ENCODE measurements around the gene GSTK1.
A peak's percentile ranks its signal among the peaks of the same experiment; 100 is the strongest.
"Not testable (repeated sequence)": the region's sequence is repeated elsewhere in the genome, so short reads cannot be mapped to it uniquely, and the experiment has no call there.

The GSTK1 gene

DNA sequence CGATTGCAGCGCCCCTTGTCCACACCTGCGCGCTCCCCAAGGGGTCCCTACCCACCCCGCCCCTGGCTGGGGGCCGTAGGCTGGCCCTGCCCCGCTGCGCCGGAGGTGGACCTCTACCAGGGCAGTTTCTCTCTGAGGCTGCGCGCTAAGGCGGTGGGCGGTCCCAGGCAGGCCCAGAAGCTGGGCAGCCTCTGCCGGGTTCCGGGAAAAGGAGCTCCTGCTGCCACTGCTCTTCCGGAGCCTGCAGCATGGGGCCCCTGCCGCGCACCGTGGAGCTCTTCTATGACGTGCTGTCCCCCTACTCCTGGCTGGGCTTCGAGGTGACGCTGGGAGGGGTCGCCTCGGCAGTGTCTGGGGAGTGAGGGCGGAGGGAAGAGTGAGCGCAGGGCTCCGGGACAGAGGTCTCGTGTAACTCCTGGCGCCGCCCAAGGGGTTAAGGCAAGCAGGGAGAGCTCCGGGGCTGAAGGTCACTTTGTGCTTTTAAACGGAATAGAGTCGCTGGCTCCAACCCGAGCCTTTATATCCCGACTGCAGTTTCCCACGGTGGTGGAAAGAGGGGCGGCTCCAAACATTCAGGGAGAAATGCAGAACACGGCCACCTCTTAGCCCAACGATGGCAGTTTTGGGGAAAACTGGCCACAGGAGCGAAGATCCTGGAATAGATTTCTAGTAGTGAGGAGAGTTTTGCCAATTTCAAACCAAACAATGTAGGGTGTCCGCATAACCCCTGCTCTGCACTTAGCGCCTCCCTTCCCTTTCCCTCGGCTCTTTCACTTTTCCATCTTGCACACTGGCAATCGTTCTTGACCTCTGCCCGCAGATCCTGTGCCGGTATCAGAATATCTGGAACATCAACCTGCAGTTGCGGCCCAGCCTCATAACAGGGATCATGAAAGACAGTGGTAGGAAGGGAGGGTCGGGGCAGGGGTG, at the start of gene GSTK1:
Gene GSTK1 (plus strand): TSS at position 176 of the 930 bp plus-strand sequence. CDS start 73 bp downstream, at position 249.
- peak within 1 kb of the TSS; percentile 98 for H3K4me3 Mint-ChIP-seq
- peak within 1 kb of the TSS; percentile 97 for H3K27ac Mint-ChIP-seq (ENCODE audit: low read depth)
- DNase-seq (ENCODE audit: low spot score in 2 of 2) (peak; percentile 42 to 51), ATAC-seq (replicated peaks; ENCODE audit: extremely low read depth, poor library complexity, severe bottlenecking) (peak; percentile 93)
- H3K9me3 Mint-ChIP-seq, result no peaks in the 10 kb centered on the region
- peaks cover 32% of the 10 kb centered on the region for H3K36me3 Mint-ChIP-seq (ENCODE audit: insufficient read depth)
- peaks cover 52% of the 10 kb centered on the region for H3K4me1 Mint-ChIP-seq
- H3K27me3 Mint-ChIP-seq, result no peaks in the 10 kb centered on the region

DNA sequence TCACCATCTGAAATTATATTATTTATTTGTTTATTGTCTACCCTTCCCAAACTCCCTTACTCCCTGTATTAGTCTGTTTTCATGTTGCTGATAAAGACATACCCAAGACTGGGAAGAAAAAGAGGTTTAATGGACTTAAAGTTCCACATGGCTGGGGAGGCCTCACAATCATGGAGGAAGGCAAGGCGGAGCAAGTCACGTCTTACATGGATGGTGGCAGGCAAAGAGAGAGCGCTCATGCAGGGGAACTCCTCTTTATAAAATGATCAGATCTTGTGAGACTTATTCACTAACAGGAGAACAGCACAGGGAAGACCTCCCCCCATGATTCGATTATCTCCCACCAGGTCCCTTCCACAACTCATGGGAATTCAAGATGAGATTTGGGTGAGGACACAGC, 49.8 kb upstream of the GSTK1 start:
- not testable (repeated sequence) for ATAC-seq (replicated peaks; ENCODE audit: extremely low read depth, poor library complexity, severe bottlenecking); H3K4me3 Mint-ChIP-seq; DNase-seq (ENCODE audit: low spot score in 2 of 2)

DNA sequence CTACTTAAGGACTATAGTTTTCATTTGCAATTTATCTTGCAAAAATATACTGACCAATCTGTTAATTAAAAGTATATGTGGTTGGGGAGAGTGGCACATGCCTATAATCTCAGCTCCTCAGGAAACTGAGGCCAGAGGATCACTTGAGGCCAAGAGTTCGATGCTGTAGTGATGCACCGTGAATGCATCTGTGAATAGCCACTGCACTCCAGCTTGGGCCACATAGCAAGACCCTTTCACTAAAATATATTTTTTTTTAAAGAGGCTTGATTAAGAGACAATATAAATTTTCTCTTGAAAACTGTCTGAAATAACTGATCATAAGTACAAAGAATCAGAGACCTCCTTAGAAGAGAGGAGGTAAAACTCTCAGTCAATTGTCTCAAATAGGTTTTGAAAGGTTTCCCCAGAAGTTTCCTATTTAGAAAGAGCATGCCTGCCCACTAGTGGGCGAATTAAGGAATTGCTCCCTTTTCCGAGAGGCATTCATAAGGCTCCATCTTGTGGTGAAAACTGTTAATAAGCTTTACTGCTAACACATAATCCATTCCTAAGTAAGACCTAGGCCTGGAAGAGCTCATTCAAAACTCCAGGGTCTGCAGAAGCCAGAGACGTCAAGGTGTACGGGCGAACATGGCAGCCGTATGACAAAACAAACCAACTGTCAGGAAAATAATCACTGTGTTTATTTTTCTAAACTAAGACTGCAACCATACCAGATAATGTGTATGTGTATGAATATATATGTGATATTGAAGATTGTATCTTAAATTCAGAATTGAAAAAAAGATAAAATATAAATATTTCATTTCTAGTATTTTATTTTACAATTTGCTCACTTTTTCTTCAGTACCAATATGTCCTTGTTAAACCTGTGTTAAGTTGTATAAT, 48.2 kb upstream of the GSTK1 start:
- peak; percentile 62 for ATAC-seq (replicated peaks; ENCODE audit: extremely low read depth, poor library complexity, severe bottlenecking)
- Mint-ChIP-seq H3K36me3 (ENCODE audit: insufficient read depth) (no peaks in the 10 kb centered on the region), H3K4me3 (no peak overlapping the region), H3K27me3 (peaks cover 25% of the 10 kb centered on the region), H3K9me3 (no peaks in the 10 kb centered on the region), H3K27ac (ENCODE audit: low read depth) (no peak overlapping the region), H3K4me1 (no peaks in the 10 kb centered on the region)
- peak; percentile 40 to 60 for DNase-seq (ENCODE audit: low spot score in 2 of 2)

More for the DNA sequence above, 49.8 kb upstream of the GSTK1 start:
- not testable (repeated sequence) for H3K9me3 Mint-ChIP-seq; H3K36me3 Mint-ChIP-seq (ENCODE audit: insufficient read depth); H3K4me1 Mint-ChIP-seq; H3K27ac Mint-ChIP-seq (ENCODE audit: low read depth)
- H3K27me3 Mint-ChIP-seq, result peaks cover 14% of the 10 kb centered on the region

DNA sequence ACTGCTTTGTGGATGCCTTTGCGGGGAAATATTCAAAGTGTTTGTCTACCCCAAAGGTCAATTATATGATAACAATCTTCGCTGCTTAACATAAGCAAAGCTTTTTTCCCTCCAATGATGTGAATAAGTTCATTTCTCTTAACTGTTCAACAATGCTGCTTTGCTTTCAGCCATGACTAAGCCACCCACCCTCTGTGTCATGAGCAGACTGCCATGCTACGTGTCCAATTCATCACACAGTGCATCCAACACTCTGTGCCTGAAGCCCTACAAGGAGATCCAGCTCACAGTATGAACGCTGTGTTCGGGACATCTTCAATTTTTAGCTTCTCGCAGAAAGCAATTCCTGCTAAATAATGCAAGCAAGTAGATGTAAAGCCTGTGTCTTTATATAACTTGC, 47.1 kb upstream of the GSTK1 start:
- Mint-ChIP-seq H3K27me3 (peaks cover 27% of the 10 kb centered on the region), H3K36me3 (ENCODE audit: insufficient read depth) (no peaks in the 10 kb centered on the region), H3K9me3 (no peaks in the 10 kb centered on the region), H3K27ac (ENCODE audit: low read depth) (no peak overlapping the region), H3K4me3 (no peak overlapping the region), H3K4me1 (no peaks in the 10 kb centered on the region)
- ATAC-seq (replicated peaks; ENCODE audit: extremely low read depth, poor library complexity, severe bottlenecking) (no peak), DNase-seq (ENCODE audit: low spot score in 2 of 2) (no peak)

DNA sequence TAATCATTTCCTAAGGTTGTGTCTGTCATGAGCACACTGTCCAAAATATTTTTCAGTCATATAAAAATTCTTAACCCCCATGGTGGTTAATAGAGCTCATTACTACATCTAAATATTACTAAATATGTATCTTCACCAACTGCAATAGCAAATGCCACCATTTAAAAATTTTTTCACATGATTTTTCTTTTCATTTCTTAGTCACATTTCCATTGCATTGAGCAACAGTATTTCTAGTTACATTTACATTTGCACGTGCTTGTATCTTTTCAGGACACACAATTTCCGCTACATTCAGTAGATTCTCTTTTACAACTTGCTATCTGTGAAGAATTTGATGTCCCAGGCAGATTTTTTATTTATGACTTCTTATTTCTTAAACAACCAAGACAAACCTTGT, 46.6 kb upstream of the GSTK1 start:
- no peaks in the 10 kb centered on the region for H3K4me1 Mint-ChIP-seq
- H3K9me3 Mint-ChIP-seq, result no peaks in the 10 kb centered on the region
- ATAC-seq (replicated peaks; ENCODE audit: extremely low read depth, poor library complexity, severe bottlenecking) (no peak), DNase-seq (ENCODE audit: low spot score in 2 of 2) (no peak)
- H3K27ac Mint-ChIP-seq (ENCODE audit: low read depth), result no peak overlapping the region
- H3K27me3 Mint-ChIP-seq, result peaks cover 32% of the 10 kb centered on the region
- no peaks in the 10 kb centered on the region for H3K36me3 Mint-ChIP-seq (ENCODE audit: insufficient read depth)
- H3K4me3 Mint-ChIP-seq, result no peak overlapping the region

DNA sequence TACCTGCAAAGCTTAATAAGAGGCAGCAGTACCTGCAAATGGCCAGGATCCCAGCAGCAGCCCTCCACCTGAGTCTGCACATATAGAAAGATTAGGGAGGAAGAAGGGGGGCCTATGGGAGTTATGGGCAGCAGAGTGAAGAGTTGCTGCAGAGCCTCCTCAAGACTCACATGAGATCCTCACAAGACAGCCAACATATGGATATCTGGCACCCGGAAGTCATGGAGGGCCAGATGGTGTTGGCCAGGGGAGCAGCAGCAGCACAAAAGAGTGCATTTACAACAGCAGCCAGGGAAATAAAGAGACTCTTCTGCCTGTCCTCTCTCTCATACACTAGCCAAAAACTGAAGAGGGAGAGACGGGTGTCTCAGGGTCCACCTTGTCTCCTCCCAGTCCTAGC, 45.4 kb upstream of the GSTK1 start:
- Mint-ChIP-seq H3K4me1 (no peaks in the 10 kb centered on the region), H3K4me3 (no peak overlapping the region), H3K36me3 (ENCODE audit: insufficient read depth) (no peaks in the 10 kb centered on the region), H3K9me3 (no peaks in the 10 kb centered on the region), H3K27me3 (peaks cover 44% of the 10 kb centered on the region), H3K27ac (ENCODE audit: low read depth) (no peak overlapping the region)
- DNase-seq (ENCODE audit: low spot score in 2 of 2), result no peak
- ATAC-seq (replicated peaks; ENCODE audit: extremely low read depth, poor library complexity, severe bottlenecking), result no peak

DNA sequence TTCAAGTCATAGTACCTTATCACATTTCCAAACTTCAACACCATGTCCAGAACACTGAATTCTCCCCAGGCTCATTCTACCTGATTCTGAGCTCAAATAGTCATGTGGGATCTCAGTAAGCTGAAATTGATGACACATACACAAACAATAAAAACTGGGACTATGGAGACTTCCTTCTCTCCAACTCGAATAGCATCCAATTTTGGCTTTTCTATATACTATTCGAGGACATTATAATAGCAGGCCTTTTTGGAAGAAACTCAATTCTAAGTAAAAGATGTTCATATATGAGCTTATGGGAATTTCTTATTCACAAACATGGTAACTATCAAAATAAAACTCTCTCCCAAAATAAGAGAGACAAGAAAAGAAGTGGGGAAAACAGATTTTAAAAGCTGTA, 42.0 kb upstream of the GSTK1 start:
- H3K9me3 Mint-ChIP-seq, result no peaks in the 10 kb centered on the region
- DNase-seq (ENCODE audit: low spot score in 2 of 2) (no peak), ATAC-seq (replicated peaks; ENCODE audit: extremely low read depth, poor library complexity, severe bottlenecking) (no peak)
- no peaks in the 10 kb centered on the region for H3K4me1 Mint-ChIP-seq
- no peak overlapping the region for H3K4me3 Mint-ChIP-seq
- H3K27ac Mint-ChIP-seq (ENCODE audit: low read depth), result no peak overlapping the region
- no peaks in the 10 kb centered on the region for H3K36me3 Mint-ChIP-seq (ENCODE audit: insufficient read depth)
- peaks cover 57% of the 10 kb centered on the region for H3K27me3 Mint-ChIP-seq

DNA sequence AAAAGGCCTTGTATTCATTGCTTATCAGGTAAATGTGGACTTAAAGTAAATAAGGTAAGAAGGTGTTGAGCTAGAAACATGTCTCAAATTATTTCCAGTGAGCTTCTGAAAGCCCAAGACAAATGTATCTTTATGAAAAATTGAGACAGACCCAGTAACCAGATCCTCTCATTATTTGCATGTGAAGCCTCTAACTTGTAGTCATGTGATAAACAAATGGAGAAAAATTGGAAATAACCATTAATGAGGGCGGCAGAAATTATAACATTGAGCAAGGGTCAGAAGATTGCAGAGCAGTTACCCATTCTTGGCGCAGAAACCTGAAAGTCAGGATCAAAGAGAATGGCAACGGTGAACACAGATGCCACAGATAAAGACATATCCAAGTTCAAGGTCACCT, 41.5 kb upstream of the GSTK1 start, which contains the start of gene TAS2R40:
Gene TAS2R40 (plus strand): TSS at position 301 of the 400 bp plus-strand sequence. CDS start 42 bp downstream, at position 343.
- Mint-ChIP-seq H3K9me3 (no peaks in the 10 kb centered on the region), H3K27me3 (peaks cover 57% of the 10 kb centered on the region), H3K36me3 (ENCODE audit: insufficient read depth) (no peaks in the 10 kb centered on the region), H3K4me3 (no peak within 1 kb of the TSS), H3K4me1 (no peaks in the 10 kb centered on the region), H3K27ac (ENCODE audit: low read depth) (no peak within 1 kb of the TSS)
- DNase-seq (ENCODE audit: low spot score in 2 of 2), result no peak
- no peak for ATAC-seq (replicated peaks; ENCODE audit: extremely low read depth, poor library complexity, severe bottlenecking)

DNA sequence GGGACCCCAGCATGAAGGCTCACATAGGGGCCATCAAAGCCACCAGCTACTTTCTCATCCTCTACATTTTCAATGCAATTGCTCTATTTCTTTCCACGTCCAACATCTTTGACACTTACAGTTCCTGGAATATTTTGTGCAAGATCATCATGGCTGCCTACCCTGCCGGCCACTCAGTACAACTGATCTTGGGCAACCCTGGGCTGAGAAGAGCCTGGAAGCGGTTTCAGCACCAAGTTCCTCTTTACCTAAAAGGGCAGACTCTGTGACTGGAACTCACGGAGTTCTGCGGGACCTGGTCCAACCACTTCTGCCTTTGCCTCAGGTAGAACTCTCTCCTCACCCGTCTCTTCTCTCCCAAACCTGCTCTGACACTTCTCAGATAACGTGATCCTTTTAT, 40.5 kb upstream of the GSTK1 start:
- Mint-ChIP-seq H3K27ac (ENCODE audit: low read depth) (no peak overlapping the region), H3K4me3 (no peak overlapping the region), H3K27me3 (peaks cover 50% of the 10 kb centered on the region), H3K4me1 (no peaks in the 10 kb centered on the region), H3K9me3 (no peaks in the 10 kb centered on the region), H3K36me3 (ENCODE audit: insufficient read depth) (no peaks in the 10 kb centered on the region)
- DNase-seq (ENCODE audit: low spot score in 2 of 2) (no peak), ATAC-seq (replicated peaks; ENCODE audit: extremely low read depth, poor library complexity, severe bottlenecking) (no peak)

DNA sequence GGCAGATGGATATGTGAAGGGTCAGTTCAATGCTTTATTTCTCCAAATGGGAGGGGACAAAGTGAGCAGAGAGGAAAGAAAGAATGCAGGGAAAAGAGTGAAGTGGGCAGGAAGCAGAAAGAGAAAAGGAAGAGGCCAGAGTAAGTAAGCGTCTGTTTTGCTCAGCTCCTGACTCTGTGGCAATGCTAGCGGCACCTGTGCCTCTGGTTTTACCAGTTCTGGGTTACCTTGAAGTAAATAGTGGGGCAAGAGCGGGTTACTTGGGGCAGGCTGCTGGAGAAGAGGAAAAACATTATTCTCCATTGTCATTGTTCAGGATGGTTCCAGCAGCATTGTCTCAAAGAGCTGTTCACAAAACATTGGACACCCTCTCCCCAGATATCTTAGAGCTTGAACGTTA, 39.5 kb upstream of the GSTK1 start:
- Mint-ChIP-seq H3K27me3 (peaks cover 40% of the 10 kb centered on the region), H3K4me3 (no peak overlapping the region), H3K9me3 (no peaks in the 10 kb centered on the region), H3K27ac (ENCODE audit: low read depth) (no peak overlapping the region), H3K4me1 (no peaks in the 10 kb centered on the region), H3K36me3 (ENCODE audit: insufficient read depth) (no peaks in the 10 kb centered on the region)
- ATAC-seq (replicated peaks; ENCODE audit: extremely low read depth, poor library complexity, severe bottlenecking), result no peak
- no peak for DNase-seq (ENCODE audit: low spot score in 2 of 2)

DNA sequence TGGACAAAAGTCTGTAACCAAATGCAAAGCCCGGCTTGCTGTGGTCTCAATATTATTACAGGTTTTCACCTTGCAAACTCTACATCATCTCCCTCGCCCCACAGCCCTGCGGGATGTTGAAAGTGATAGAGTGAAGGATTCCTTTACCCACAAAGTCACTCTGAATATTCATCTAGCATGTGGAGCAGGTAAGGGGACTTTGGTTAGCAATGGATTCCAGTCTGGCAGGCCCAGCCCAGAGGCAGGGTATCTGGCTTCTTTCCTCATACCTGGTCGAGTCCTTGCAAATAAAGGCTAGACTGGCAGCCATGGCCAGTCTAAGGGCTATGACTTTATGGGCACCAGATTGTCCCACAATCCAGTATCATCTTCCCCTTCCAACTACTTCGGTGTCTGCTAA, 38.2 kb upstream of the GSTK1 start:
- H3K4me1 Mint-ChIP-seq, result no peaks in the 10 kb centered on the region
- H3K9me3 Mint-ChIP-seq, result no peaks in the 10 kb centered on the region
- no peaks in the 10 kb centered on the region for H3K36me3 Mint-ChIP-seq (ENCODE audit: insufficient read depth)
- H3K27me3 Mint-ChIP-seq, result peaks cover 32% of the 10 kb centered on the region
- ATAC-seq (replicated peaks; ENCODE audit: extremely low read depth, poor library complexity, severe bottlenecking) (no peak), DNase-seq (ENCODE audit: low spot score in 2 of 2) (no peak)
- H3K27ac Mint-ChIP-seq (ENCODE audit: low read depth), result no peak overlapping the region
- no peak overlapping the region for H3K4me3 Mint-ChIP-seq

DNA sequence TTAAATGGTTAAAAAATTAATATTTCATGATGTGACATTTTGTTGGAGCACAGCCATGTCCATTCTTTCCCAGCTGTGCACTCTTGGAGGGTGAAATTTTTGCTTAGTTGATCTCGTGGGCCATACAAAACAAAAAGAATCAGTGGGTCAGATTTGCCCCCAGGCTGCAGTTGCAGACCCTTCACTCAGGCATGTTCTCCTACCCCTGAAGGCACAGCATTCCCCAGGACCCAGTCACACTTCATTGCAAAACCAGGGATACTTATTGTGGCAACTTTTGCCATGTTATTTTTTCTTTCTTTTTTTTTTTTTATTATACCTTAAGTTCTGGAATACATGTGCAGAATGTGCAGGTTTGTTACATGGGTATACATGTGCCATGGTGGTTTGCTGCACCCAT, 35.4 kb upstream of the GSTK1 start:
- no peaks in the 10 kb centered on the region for H3K9me3 Mint-ChIP-seq
- no peak for ATAC-seq (replicated peaks; ENCODE audit: extremely low read depth, poor library complexity, severe bottlenecking)
- no peaks in the 10 kb centered on the region for H3K4me1 Mint-ChIP-seq

More for the DNA sequence above, 35.4 kb upstream of the GSTK1 start:
- Mint-ChIP-seq H3K36me3 (ENCODE audit: insufficient read depth) (no peaks in the 10 kb centered on the region), H3K27ac (ENCODE audit: low read depth) (no peak overlapping the region), H3K27me3 (peaks cover 14% of the 10 kb centered on the region), H3K4me3 (no peak overlapping the region)
- DNase-seq (ENCODE audit: low spot score in 2 of 2), result no peak

All from central memory CD8-positive, alpha-beta T cell (primary cell).